ENCODE results near the gene PPEF2. TPM values are rescaled to one million over a fixed set of nuclear protein-coding genes. Genes with fewer than 3 reads are reported as not detected.
A peak's percentile ranks its signal among the peaks of the same experiment; 100 is the strongest.
"Not testable (repeated sequence)": the region's sequence is repeated elsewhere in the genome, so short reads cannot be mapped to it uniquely, and the experiment has no call there.

PPEF2 gene
- total RNA-seq, 1 experiment from 2014 or later = not detected

DNA sequence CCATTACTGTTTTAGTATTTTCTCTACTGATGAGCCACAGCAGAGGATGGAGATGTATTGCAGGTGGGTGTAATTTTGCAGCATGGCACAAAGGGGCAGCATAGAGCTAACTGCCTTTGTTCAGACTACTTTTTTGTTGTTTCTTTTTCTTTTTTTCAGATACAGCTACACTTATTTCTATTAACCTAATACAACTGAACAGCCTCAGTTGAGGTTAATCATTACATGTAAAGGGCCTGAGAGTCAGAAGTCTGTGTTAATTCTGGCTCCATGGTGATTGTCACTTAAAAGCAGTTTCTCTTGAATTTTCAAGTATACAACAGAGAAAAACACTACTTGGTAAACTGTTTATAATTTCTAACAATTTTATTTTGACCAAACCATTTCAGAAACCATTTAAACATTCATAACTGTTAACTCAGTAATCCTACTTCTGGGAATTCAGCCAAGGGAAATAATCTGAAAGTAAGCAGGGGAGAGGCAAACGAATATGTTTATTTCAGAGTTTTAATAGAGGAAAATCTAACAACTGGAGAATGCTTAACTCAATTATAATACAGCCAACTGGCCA, 13.9 kb upstream of the PPEF2 start:
- H3K4me3 ChIP-seq (ENCODE audit: low read depth, low read length, poor library complexity, severe bottlenecking) = no peak overlapping the region
- BruUV-seq (replicated peaks) = no TSS peak
- no peaks in the 10 kb centered on the region for H3K27me3 ChIP-seq (replicated peaks; ENCODE audit: insufficient read depth, low read depth, low read length, poor library complexity)
- TF ChIP-seq, protein P1, sequence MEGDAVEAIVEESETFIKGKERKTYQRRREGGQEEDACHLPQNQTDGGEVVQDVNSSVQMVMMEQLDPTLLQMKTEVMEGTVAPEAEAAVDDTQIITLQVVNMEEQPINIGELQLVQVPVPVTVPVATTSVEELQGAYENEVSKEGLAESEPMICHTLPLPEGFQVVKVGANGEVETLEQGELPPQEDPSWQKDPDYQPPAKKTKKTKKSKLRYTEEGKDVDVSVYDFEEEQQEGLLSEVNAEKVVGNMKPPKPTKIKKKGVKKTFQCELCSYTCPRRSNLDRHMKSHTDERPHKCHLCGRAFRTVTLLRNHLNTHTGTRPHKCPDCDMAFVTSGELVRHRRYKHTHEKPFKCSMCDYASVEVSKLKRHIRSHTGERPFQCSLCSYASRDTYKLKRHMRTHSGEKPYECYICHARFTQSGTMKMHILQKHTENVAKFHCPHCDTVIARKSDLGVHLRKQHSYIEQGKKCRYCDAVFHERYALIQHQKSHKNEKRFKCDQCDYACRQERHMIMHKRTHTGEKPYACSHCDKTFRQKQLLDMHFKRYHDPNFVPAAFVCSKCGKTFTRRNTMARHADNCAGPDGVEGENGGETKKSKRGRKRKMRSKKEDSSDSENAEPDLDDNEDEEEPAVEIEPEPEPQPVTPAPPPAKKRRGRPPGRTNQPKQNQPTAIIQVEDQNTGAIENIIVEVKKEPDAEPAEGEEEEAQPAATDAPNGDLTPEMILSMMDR (conservative IDR thresholded peaks at IDR 0.05; ENCODE audit: low read depth, low read length) = peak; percentile 75
- no peak for TF ChIP-seq EZH2 (IDR thresholded peaks at IDR 0.05; ENCODE audit: borderline replicate concordance, low read depth, low read length, poor library complexity, severe bottlenecking)
- ChIA-PET CTCF (interaction anchor here (0.9 to 1.5 kb wide), 3 partner anchors 19 to 80 kb away, joined by 3 to 5 read pairs (median 3); no protein-coding TSS in a partner anchor), POLR2A (ENCODE audit: low non-redundant PET) (no interaction called here)
- H3K9me3 ChIP-seq (ENCODE audit: low read depth, low read length, poor library complexity, severe bottlenecking) = no peaks in the 10 kb centered on the region
- intact Hi-C loops (cut with micrococcal nuclease; ENCODE audit: unreplicated experiment) = loop anchor here (5.0 kb wide), 1 partner anchor 151 kb away; no protein-coding TSS in a partner anchor
- peak; percentile 38 for DNase-seq (ENCODE audit: low spot score)
- H3K4me1 ChIP-seq (ENCODE audit: insufficient read depth, low read length, poor library complexity, severe bottlenecking) = peaks cover 4% of the 10 kb centered on the region
- peak overlapping the region; percentile 63 for H3K27ac ChIP-seq (ENCODE audit: low read depth, low read length, poor library complexity, severe bottlenecking)
- H3K36me3 ChIP-seq (ENCODE audit: insufficient read depth, low read length, poor library complexity, severe bottlenecking) = no peaks in the 10 kb centered on the region

DNA sequence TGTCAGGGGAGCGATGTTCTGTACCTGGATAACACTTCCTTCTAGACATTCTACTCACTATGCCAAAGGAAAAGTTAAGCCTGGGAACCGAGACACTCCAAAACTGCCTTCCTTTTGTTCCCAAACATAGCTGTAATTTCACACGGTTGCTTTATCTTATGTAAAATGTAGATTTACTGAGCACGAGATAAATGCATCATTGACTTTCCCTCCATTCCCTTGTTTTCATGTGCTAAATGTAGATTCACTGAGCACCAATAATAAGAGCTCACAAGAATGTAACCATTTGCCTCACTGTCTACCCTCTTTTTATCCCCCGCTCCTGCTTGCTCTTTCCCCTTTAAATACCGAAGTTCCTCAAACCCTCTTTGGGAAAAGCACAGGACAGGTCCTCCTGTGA, 10.7 kb upstream of the PPEF2 start:
- H3K4me1 ChIP-seq (ENCODE audit: insufficient read depth, low read length, poor library complexity, severe bottlenecking) = no peaks in the 10 kb centered on the region
- no peaks in the 10 kb centered on the region for H3K27me3 ChIP-seq (replicated peaks; ENCODE audit: insufficient read depth, low read depth, low read length, poor library complexity)
- no peak overlapping the region for H3K27ac ChIP-seq (ENCODE audit: low read depth, low read length, poor library complexity, severe bottlenecking)
- no peaks in the 10 kb centered on the region for H3K36me3 ChIP-seq (ENCODE audit: insufficient read depth, low read length, poor library complexity, severe bottlenecking)
- H3K9me3 ChIP-seq (ENCODE audit: low read depth, low read length, poor library complexity, severe bottlenecking) = no peaks in the 10 kb centered on the region
- H3K4me3 ChIP-seq (ENCODE audit: low read depth, low read length, poor library complexity, severe bottlenecking) = no peak overlapping the region
- intact Hi-C loops (cut with micrococcal nuclease; ENCODE audit: unreplicated experiment) = no loop called here
- ChIA-PET POLR2A (ENCODE audit: low non-redundant PET) (no interaction called here), CTCF (interaction anchor here (0.6 kb wide), 1 partner anchor 17 kb away, joined by 3 read pairs; no protein-coding TSS in a partner anchor)
- no peak for DNase-seq (ENCODE audit: low spot score)
- no TSS peak for BruUV-seq (replicated peaks)
- no peak for TF ChIP-seq EZH2 (IDR thresholded peaks at IDR 0.05; ENCODE audit: borderline replicate concordance, low read depth, low read length, poor library complexity, severe bottlenecking)
- TF ChIP-seq, protein P1 (conservative IDR thresholded peaks at IDR 0.05; ENCODE audit: low read depth, low read length) = no peak

GRCh38 chr4:75910831-75911230, 8.6 kb upstream of the PPEF2 start:
- CTCF ChIA-PET; H3K27ac ChIP-seq (ENCODE audit: low read depth, low read length, poor library complexity, severe bottlenecking); POLR2A ChIA-PET (ENCODE audit: low non-redundant PET); H3K4me3 ChIP-seq (ENCODE audit: low read depth, low read length, poor library complexity, severe bottlenecking); H3K4me1 ChIP-seq (ENCODE audit: insufficient read depth, low read length, poor library complexity, severe bottlenecking); BruUV-seq (replicated peaks); H3K27me3 ChIP-seq (replicated peaks; ENCODE audit: insufficient read depth, low read depth, low read length, poor library complexity); DNase-seq (ENCODE audit: low spot score); H3K9me3 ChIP-seq (ENCODE audit: low read depth, low read length, poor library complexity, severe bottlenecking); intact Hi-C loops (cut with micrococcal nuclease; ENCODE audit: unreplicated experiment); H3K36me3 ChIP-seq (ENCODE audit: insufficient read depth, low read length, poor library complexity, severe bottlenecking): not testable (repeated sequence)

DNA sequence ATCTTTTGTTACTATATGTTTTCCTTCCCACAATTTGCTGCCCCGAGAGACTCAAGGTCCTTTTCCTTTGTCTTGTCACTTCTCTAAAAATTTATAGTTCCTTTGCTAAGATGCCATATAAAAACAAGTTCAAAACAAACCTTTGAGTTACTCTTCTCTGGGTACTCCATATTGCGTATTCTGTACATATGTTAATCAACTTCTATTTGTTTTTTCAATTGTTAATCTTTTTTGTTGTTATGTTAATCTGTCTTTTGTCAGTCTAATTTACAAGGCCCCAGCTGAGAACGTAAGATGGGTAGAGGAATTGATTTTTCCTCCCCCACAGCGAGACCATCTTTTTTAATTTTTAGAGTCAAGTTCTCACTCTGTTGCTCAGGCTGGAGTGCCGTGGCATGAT, 7.2 kb upstream of the PPEF2 start:
- no peak overlapping the region for H3K27ac ChIP-seq (ENCODE audit: low read depth, low read length, poor library complexity, severe bottlenecking)
- H3K4me1 ChIP-seq (ENCODE audit: insufficient read depth, low read length, poor library complexity, severe bottlenecking) = no peaks in the 10 kb centered on the region
- no peaks in the 10 kb centered on the region for H3K36me3 ChIP-seq (ENCODE audit: insufficient read depth, low read length, poor library complexity, severe bottlenecking)
- no peak for DNase-seq (ENCODE audit: low spot score)
- BruUV-seq (replicated peaks) = no TSS peak
- H3K9me3 ChIP-seq (ENCODE audit: low read depth, low read length, poor library complexity, severe bottlenecking) = no peaks in the 10 kb centered on the region
- no peak overlapping the region for H3K4me3 ChIP-seq (ENCODE audit: low read depth, low read length, poor library complexity, severe bottlenecking)
- no peaks in the 10 kb centered on the region for H3K27me3 ChIP-seq (replicated peaks; ENCODE audit: insufficient read depth, low read depth, low read length, poor library complexity)
- ChIA-PET POLR2A (ENCODE audit: low non-redundant PET) (no interaction called here), CTCF (no interaction called here)
- TF ChIP-seq, protein P1 (conservative IDR thresholded peaks at IDR 0.05; ENCODE audit: low read depth, low read length) = no peak
- no peak for TF ChIP-seq EZH2 (IDR thresholded peaks at IDR 0.05; ENCODE audit: borderline replicate concordance, low read depth, low read length, poor library complexity, severe bottlenecking)
- intact Hi-C loops (cut with micrococcal nuclease; ENCODE audit: unreplicated experiment) = no loop called here
